ENCODE data around the gene TBX21. TPM values are rescaled to one million over a fixed set of nuclear protein-coding genes. Genes with fewer than 3 reads are reported as not detected.
A peak's percentile ranks its signal among the peaks of the same experiment; 100 is the strongest.

TBX21 gene
- under 1 TPM; 0.07 to 0.45 (median 0.29) TPM for polyA plus RNA-seq
- long read RNA-seq, donor 1, result 0 reads
- long read RNA-seq, donor 2, result 0 reads
- long read RNA-seq, donor 3, result 0 reads
- long read RNA-seq, donor 4, result 0 reads
- long read RNA-seq, donor 5, result 0 reads
- long read RNA-seq, donor 6, result 0 reads
- long read RNA-seq, donor 7, result 0 reads
- long read RNA-seq, donor 8, result 0 reads
- long read RNA-seq, donor 9, result 0 reads
- long read RNA-seq, donor 10, partial matches to known transcripts, result 0 of 1 reads
- long read RNA-seq, donor 10, other reads (novel, unspliced or antisense), result 0 of 1 reads

- Histone ChIP-seq H3K27me3 (ENCODE audit: control insufficient read depth in 3 of 3, insufficient read depth in 3 of 3, low read length in 3 of 3) (peaks cover 4 to 67% (median 5%) of the 10 kb centered on the region in 3 donors), H3K4me1 (ENCODE audit: control insufficient read depth in 3 of 3, insufficient read depth in 2 of 3, low read depth in 1 of 3, low read length in 2 of 3) (peaks cover 0 to 4% (median 0%) of the 10 kb centered on the region in 3 donors), H3K27ac (ENCODE audit: low read depth in 1 of 3, low read length in 2 of 3) (peak within 1 kb of the TSS in 2 of 3 donors; percentile 54 to 67), H3K36me3 (ENCODE audit: control insufficient read depth in 3 of 3, insufficient read depth in 2 of 3, low read depth in 1 of 3, low read length in 3 of 3) (no peaks in the 10 kb centered on the region), H3K4me3 (ENCODE audit: low read depth in 1 of 3, low read length in 3 of 3) (peak within 1 kb of the TSS in 2 of 3 donors; percentile 38 to 61), H3K9me3 (ENCODE audit: control insufficient read depth in 2 of 2, insufficient read depth in 1 of 2, low read depth in 1 of 2, low read length in 1 of 2) (peaks cover 0 to 2% of the 10 kb centered on the region in 2 donors)
- peak; percentile 56 to 64 for DNase-seq
- FAIRE-seq, result no peak
- WGBS, 3 donors, result 0 to 1% (median 1%) methylated on average over 48 to 73 of the region's 73 CpGs
Measured at GRCh38 chr17:47733047-47733673, at the start of gene TBX21. Gene TBX21 (plus strand): TSS chr17:47733236. CDS start chr17:47733455, 219 bp downstream.

- FAIRE-seq, result no peak
Measured at GRCh38 chr17:47684025-47684424, 49.0 kb upstream of the TBX21 start.

GRCh38 chr17:47684535-47685193, 48.4 kb upstream of the TBX21 start:
- Histone ChIP-seq H3K36me3 (ENCODE audit: control insufficient read depth in 3 of 3, insufficient read depth in 2 of 3, low read depth in 1 of 3, low read length in 3 of 3) (peaks cover 13 to 22% (median 18%) of the 10 kb centered on the region in 3 donors), H3K9me3 (ENCODE audit: control insufficient read depth in 2 of 2, insufficient read depth in 1 of 2, low read depth in 1 of 2, low read length in 1 of 2) (no peaks in the 10 kb centered on the region), H3K4me3 (ENCODE audit: low read depth in 1 of 3, low read length in 3 of 3) (no peak overlapping the region), H3K27ac (ENCODE audit: low read depth in 1 of 3, low read length in 2 of 3) (no peak overlapping the region), H3K4me1 (ENCODE audit: control insufficient read depth in 3 of 3, insufficient read depth in 2 of 3, low read depth in 1 of 3, low read length in 2 of 3) (no peaks in the 10 kb centered on the region), H3K27me3 (ENCODE audit: control insufficient read depth in 3 of 3, insufficient read depth in 3 of 3, low read length in 3 of 3) (no peaks in the 10 kb centered on the region)
- DNase-seq, result no peak
- no peak for FAIRE-seq
- WGBS, 3 donors, result 91 to 98% (median 97%) methylated on average over 4 of the region's 4 CpGs

More at GRCh38 chr17:47684025-47684424, 49.0 kb upstream of the TBX21 start:
- no peaks in the 10 kb centered on the region for H3K4me1 ChIP-seq (ENCODE audit: control insufficient read depth in 3 of 3, insufficient read depth in 2 of 3, low read depth in 1 of 3, low read length in 2 of 3)
- DNase-seq, result no peak
- H3K4me3 ChIP-seq (ENCODE audit: low read depth in 1 of 3, low read length in 3 of 3), result no peak overlapping the region
- no peaks in the 10 kb centered on the region for H3K27me3 ChIP-seq (ENCODE audit: control insufficient read depth in 3 of 3, insufficient read depth in 3 of 3, low read length in 3 of 3)
- peaks cover 13 to 22% (median 22%) of the 10 kb centered on the region in 3 donors for H3K36me3 ChIP-seq (ENCODE audit: control insufficient read depth in 3 of 3, insufficient read depth in 2 of 3, low read depth in 1 of 3, low read length in 3 of 3)
- WGBS, 3 donors, result 87 to 92% (median 91%) methylated on average over 4 of the region's 4 CpGs
- no peaks in the 10 kb centered on the region for H3K9me3 ChIP-seq (ENCODE audit: control insufficient read depth in 2 of 2, insufficient read depth in 1 of 2, low read depth in 1 of 2, low read length in 1 of 2)
- no peak overlapping the region for H3K27ac ChIP-seq (ENCODE audit: low read depth in 1 of 3, low read length in 2 of 3)

GRCh38 chr17:47685556-47686275, 47.3 kb upstream of the TBX21 start:
- Histone ChIP-seq H3K4me1 (ENCODE audit: control insufficient read depth in 3 of 3, insufficient read depth in 2 of 3, low read depth in 1 of 3, low read length in 2 of 3) (no peaks in the 10 kb centered on the region), H3K27ac (ENCODE audit: low read depth in 1 of 3, low read length in 2 of 3) (no peak overlapping the region), H3K9me3 (ENCODE audit: control insufficient read depth in 2 of 2, insufficient read depth in 1 of 2, low read depth in 1 of 2, low read length in 1 of 2) (no peaks in the 10 kb centered on the region), H3K4me3 (ENCODE audit: low read depth in 1 of 3, low read length in 3 of 3) (no peak overlapping the region), H3K36me3 (ENCODE audit: control insufficient read depth in 3 of 3, insufficient read depth in 2 of 3, low read depth in 1 of 3, low read length in 3 of 3) (peaks cover 3 to 15% (median 13%) of the 10 kb centered on the region in 3 donors), H3K27me3 (ENCODE audit: control insufficient read depth in 3 of 3, insufficient read depth in 3 of 3, low read length in 3 of 3) (no peaks in the 10 kb centered on the region)
- WGBS, 3 donors, result 82 to 92% (median 89%) methylated on average over 4 of the region's 4 CpGs
- FAIRE-seq (no peak), DNase-seq (no peak)

- no peak for FAIRE-seq
- no peak overlapping the region for H3K27ac ChIP-seq (ENCODE audit: low read depth in 1 of 3, low read length in 2 of 3)
- H3K4me3 ChIP-seq (ENCODE audit: low read depth in 1 of 3, low read length in 3 of 3), result no peak overlapping the region
- H3K4me1 ChIP-seq (ENCODE audit: control insufficient read depth in 3 of 3, insufficient read depth in 2 of 3, low read depth in 1 of 3, low read length in 2 of 3), result no peaks in the 10 kb centered on the region
- no peaks in the 10 kb centered on the region for H3K27me3 ChIP-seq (ENCODE audit: control insufficient read depth in 3 of 3, insufficient read depth in 3 of 3, low read length in 3 of 3)
- DNase-seq, result no peak
- peaks cover 2 to 13% (median 12%) of the 10 kb centered on the region in 3 donors for H3K36me3 ChIP-seq (ENCODE audit: control insufficient read depth in 3 of 3, insufficient read depth in 2 of 3, low read depth in 1 of 3, low read length in 3 of 3)
- 81 to 95% (median 83%) methylated on average over 1 of the region's 1 CpG for WGBS, 3 donors
- no peaks in the 10 kb centered on the region for H3K9me3 ChIP-seq (ENCODE audit: control insufficient read depth in 2 of 2, insufficient read depth in 1 of 2, low read depth in 1 of 2, low read length in 1 of 2)
Measured at GRCh38 chr17:47686276-47686635, 46.8 kb upstream of the TBX21 start.

GRCh38 chr17:47686664-47687327, 46.2 kb upstream of the TBX21 start:
- DNase-seq (no peak), FAIRE-seq (no peak)
- Histone ChIP-seq H3K27me3 (ENCODE audit: control insufficient read depth in 3 of 3, insufficient read depth in 3 of 3, low read length in 3 of 3) (no peaks in the 10 kb centered on the region), H3K9me3 (ENCODE audit: control insufficient read depth in 2 of 2, insufficient read depth in 1 of 2, low read depth in 1 of 2, low read length in 1 of 2) (no peaks in the 10 kb centered on the region), H3K27ac (ENCODE audit: low read depth in 1 of 3, low read length in 2 of 3) (no peak overlapping the region), H3K4me1 (ENCODE audit: control insufficient read depth in 3 of 3, insufficient read depth in 2 of 3, low read depth in 1 of 3, low read length in 2 of 3) (no peaks in the 10 kb centered on the region), H3K36me3 (ENCODE audit: control insufficient read depth in 3 of 3, insufficient read depth in 2 of 3, low read depth in 1 of 3, low read length in 3 of 3) (peaks cover under 1 to 12% (median 7%) of the 10 kb centered on the region in 3 donors), H3K4me3 (ENCODE audit: low read depth in 1 of 3, low read length in 3 of 3) (no peak overlapping the region)
- 78 to 83% (median 81%) methylated on average over 7 of the region's 7 CpGs for WGBS, 3 donors

GRCh38 chr17:47687328-47687690, 45.7 kb upstream of the TBX21 start:
- no peak for FAIRE-seq
- Histone ChIP-seq H3K27me3 (ENCODE audit: control insufficient read depth in 3 of 3, insufficient read depth in 3 of 3, low read length in 3 of 3) (peaks cover 0 to 2% (median 0%) of the 10 kb centered on the region in 3 donors), H3K9me3 (ENCODE audit: control insufficient read depth in 2 of 2, insufficient read depth in 1 of 2, low read depth in 1 of 2, low read length in 1 of 2) (no peaks in the 10 kb centered on the region), H3K27ac (ENCODE audit: low read depth in 1 of 3, low read length in 2 of 3) (no peak overlapping the region), H3K4me1 (ENCODE audit: control insufficient read depth in 3 of 3, insufficient read depth in 2 of 3, low read depth in 1 of 3, low read length in 2 of 3) (no peaks in the 10 kb centered on the region), H3K36me3 (ENCODE audit: control insufficient read depth in 3 of 3, insufficient read depth in 2 of 3, low read depth in 1 of 3, low read length in 3 of 3) (peaks cover 0 to 12% (median 4%) of the 10 kb centered on the region in 3 donors), H3K4me3 (ENCODE audit: low read depth in 1 of 3, low read length in 3 of 3) (no peak overlapping the region)
- no peak for DNase-seq

GRCh38 chr17:47687748-47688147, 45.3 kb upstream of the TBX21 start:
- Histone ChIP-seq H3K4me1 (ENCODE audit: control insufficient read depth in 3 of 3, insufficient read depth in 2 of 3, low read depth in 1 of 3, low read length in 2 of 3) (peaks cover 0 to under 1% (median 0%) of the 10 kb centered on the region in 3 donors), H3K9me3 (ENCODE audit: control insufficient read depth in 2 of 2, insufficient read depth in 1 of 2, low read depth in 1 of 2, low read length in 1 of 2) (no peaks in the 10 kb centered on the region), H3K4me3 (ENCODE audit: low read depth in 1 of 3, low read length in 3 of 3) (no peak overlapping the region), H3K27me3 (ENCODE audit: control insufficient read depth in 3 of 3, insufficient read depth in 3 of 3, low read length in 3 of 3) (peaks cover 0 to 2% (median 0%) of the 10 kb centered on the region in 3 donors), H3K27ac (ENCODE audit: low read depth in 1 of 3, low read length in 2 of 3) (no peak overlapping the region), H3K36me3 (ENCODE audit: control insufficient read depth in 3 of 3, insufficient read depth in 2 of 3, low read depth in 1 of 3, low read length in 3 of 3) (peaks cover 0 to 10% (median 0%) of the 10 kb centered on the region in 3 donors)
- 88 to 96% (median 93%) methylated on average over 1 of the region's 1 CpG for WGBS, 3 donors
- DNase-seq (no peak), FAIRE-seq (no peak)
